Jurkat, Clone E6-1 (cell line): ENCODE results near the gene KSR1.

Source experiments
- DNase-seq: peaks from one replicate; pipeline ENCODE4 v3.0.0-alpha.2; 2011; ENCODE audit warnings: low read depth, low spot score
- H3K4me3 ChIP-seq: 2 replicates; pipeline ENCODE4 v1.5.1; 2011; ENCODE audit warnings: mild to moderate bottlenecking, low read length, control low read depth, moderate library complexity

Gene KSR1

GRCh38 chr17:27554911-27555310, 98.7 kb downstream of the KSR1 start:
- DNase-seq, result no peak

GRCh38 chr17:27555339-27555738, 99.1 kb downstream of the KSR1 start:
- H3K4me3 ChIP-seq, result no peak overlapping the region
- no peak for DNase-seq

More at GRCh38 chr17:27554911-27555310, 98.7 kb downstream of the KSR1 start:
- H3K4me3 ChIP-seq, result no peak overlapping the region

GRCh38 chr17:27558341-27558740, 102.1 kb downstream of the KSR1 start:
- no peak for DNase-seq
- H3K4me3 ChIP-seq, result no peak overlapping the region

GRCh38 chr17:27558842-27559505, 102.7 kb downstream of the KSR1 start:
- no peak overlapping the region for H3K4me3 ChIP-seq

GRCh38 chr17:27559506-27560481, 103.5 kb downstream of the KSR1 start:
- DNase-seq, result no peak
- no peak overlapping the region for H3K4me3 ChIP-seq

More at GRCh38 chr17:27558842-27559505, 102.7 kb downstream of the KSR1 start:
- no peak for DNase-seq

- H3K4me3 ChIP-seq, result no peak overlapping the region
- DNase-seq, result no peak
These were observed 104.4 kb downstream of the KSR1 start for GRCh38 chr17:27560668-27561067.

- no peak overlapping the region for H3K4me3 ChIP-seq
These were observed 106.7 kb downstream of the KSR1 start for GRCh38 chr17:27562777-27563455.

GRCh38 chr17:27563532-27563931, 107.3 kb downstream of the KSR1 start:
- H3K4me3 ChIP-seq, result no peak overlapping the region
- peak; percentile 32 for DNase-seq

More at GRCh38 chr17:27562777-27563455, 106.7 kb downstream of the KSR1 start:
- no peak for DNase-seq

- H3K4me3 ChIP-seq, result no peak overlapping the region
- DNase-seq, result peak; percentile 50
These were observed 108.2 kb downstream of the KSR1 start for GRCh38 chr17:27564463-27564862.

GRCh38 chr17:27565874-27566670, 109.8 kb downstream of the KSR1 start:
- H3K4me3 ChIP-seq, result no peak overlapping the region
- DNase-seq, result no peak

- no peak for DNase-seq
- no peak overlapping the region for H3K4me3 ChIP-seq
These were observed 110.7 kb downstream of the KSR1 start for GRCh38 chr17:27566671-27567562.

- no peak for DNase-seq
- no peak overlapping the region for H3K4me3 ChIP-seq
These were observed 111.3 kb downstream of the KSR1 start for GRCh38 chr17:27567563-27567859.

GRCh38 chr17:27568216-27568615, 112.0 kb downstream of the KSR1 start:
- H3K4me3 ChIP-seq, result no peak overlapping the region
- no peak for DNase-seq

GRCh38 chr17:27568811-27569210, 112.6 kb downstream of the KSR1 start:
- H3K4me3 ChIP-seq, result no peak overlapping the region
- no peak for DNase-seq

GRCh38 chr17:27569257-27569722, 113.0 kb downstream of the KSR1 start:
- peak; percentile 26 for DNase-seq

GRCh38 chr17:27569884-27570577, 113.8 kb downstream of the KSR1 start:
- no peak for DNase-seq
- no peak overlapping the region for H3K4me3 ChIP-seq

More at GRCh38 chr17:27569257-27569722, 113.0 kb downstream of the KSR1 start:
- no peak overlapping the region for H3K4me3 ChIP-seq

GRCh38 chr17:27570578-27570914, 114.3 kb downstream of the KSR1 start:
- H3K4me3 ChIP-seq, result no peak overlapping the region
- DNase-seq, result no peak
